Osteoblast (primary cell): Measurements from ENCODE around the gene HIGD2A. TPM values are rescaled to one million over a fixed set of nuclear protein-coding genes. Genes with fewer than 3 reads are reported as not detected.
A peak's percentile ranks its signal among the peaks of the same experiment; 100 is the strongest.

Experiments
- DNase-seq: peaks from one replicate; pipeline ENCODE4 v3.0.0; 2011; ENCODE audit warnings: low spot score, mixed read lengths; ENCODE audit not compliant: insufficient read length; ENCODE audit errors: missing footprints
- H2AFZ ChIP-seq: 2 replicates; pipeline ENCODE4 v1.6.0; 2011; ENCODE audit warnings: mild to moderate bottlenecking, low read length
- H3K27ac ChIP-seq: 2 replicates; pipeline ENCODE4 v1.5.1; 2011; ENCODE audit warnings: mild to moderate bottlenecking, low read depth, low read length, moderate library complexity
- H3K27me3 ChIP-seq: 2 replicates; pipeline ENCODE4 v1.6.0; 2012; ENCODE audit warnings: mild to moderate bottlenecking, control low read depth, inconsistent platforms, low read length, moderate library complexity; ENCODE audit not compliant: insufficient read depth
- H3K36me3 ChIP-seq: 2 replicates; pipeline ENCODE4 v1.5.1; 2011; ENCODE audit warnings: mild to moderate bottlenecking, low read length, control low read depth, moderate library complexity; ENCODE audit not compliant: insufficient read depth
- H3K4me1 ChIP-seq: 2 replicates; pipeline ENCODE4 v1.5.1; 2011; ENCODE audit warnings: mild to moderate bottlenecking, low read length, control low read depth, moderate library complexity; ENCODE audit not compliant: insufficient read depth
- H3K4me2 ChIP-seq: 2 replicates; pipeline ENCODE4 v1.6.0; 2011; ENCODE audit warnings: mild to moderate bottlenecking, low read length; ENCODE audit not compliant: insufficient read depth
- H3K4me3 ChIP-seq: fragments of 200-600 bp; sonication (generic); 3 replicates; pipeline ENCODE4 v1.5.1; 2012; ENCODE audit warnings: mild to moderate bottlenecking, low read length, inconsistent platforms; ENCODE audit not compliant: insufficient read depth
- H3K79me2 ChIP-seq: 2 replicates; pipeline ENCODE4 v1.6.0; 2012; ENCODE audit warnings: mild to moderate bottlenecking, low read length, control low read depth, inconsistent platforms; ENCODE audit not compliant: insufficient read depth
- H3K9me3 ChIP-seq: 2 replicates; pipeline ENCODE4 v1.5.1; 2011; ENCODE audit warnings: low read depth, low read length, control low read depth
- H4K20me1 ChIP-seq: 2 replicates; pipeline ENCODE4 v1.6.0; 2012; ENCODE audit warnings: mild to moderate bottlenecking, low read length, control low read depth; ENCODE audit not compliant: insufficient read depth
- CTCF ChIP-seq: IDR thresholded peaks from 2 replicates; pipeline ENCODE4 v1.5.1; 2011; ENCODE audit warnings: mild to moderate bottlenecking, low read depth, low read length, moderate library complexity; ENCODE audit errors: extremely low read depth
- total RNA-seq: library from RNA; depleted of rRNA; stranded (reverse); fragments of >200 nt; gene quantifications from 2 replicates; pipeline ENCODE4 v1.2.3, GENCODE V29; 2012

The HIGD2A gene
- total RNA-seq, 1 donor = 34.7 TPM

- Histone ChIP-seq H4K20me1 (peaks cover 27% of the 10 kb centered on the region), H3K36me3 (no peaks in the 10 kb centered on the region), H3K27ac (no peak overlapping the region), H2AFZ (peak overlapping the region; percentile 84), H3K27me3 (peaks cover 9% of the 10 kb centered on the region), H3K4me2 (peak overlapping the region; percentile 69), H3K9me3 (no peaks in the 10 kb centered on the region), H3K4me1 (peaks cover 11% of the 10 kb centered on the region), H3K79me2 (peaks cover 42% of the 10 kb centered on the region), H3K4me3 (peak overlapping the region; percentile 91)
- TF ChIP-seq CTCF = no peak
- no peak for DNase-seq
Measured at GRCh38 chr5:176416965-176417364, 28.4 kb downstream of the HIGD2A start.

GRCh38 chr5:176418251-176418650, 29.7 kb downstream of the HIGD2A start:
- Histone ChIP-seq H3K4me2 (no peak overlapping the region), H3K79me2 (peaks cover 31% of the 10 kb centered on the region), H4K20me1 (peaks cover 17% of the 10 kb centered on the region), H3K27me3 (peaks cover 9% of the 10 kb centered on the region), H3K4me3 (no peak overlapping the region), H3K4me1 (peaks cover 11% of the 10 kb centered on the region), H3K36me3 (no peaks in the 10 kb centered on the region), H3K27ac (no peak overlapping the region), H2AFZ (no peak overlapping the region), H3K9me3 (no peaks in the 10 kb centered on the region)
- no peak for DNase-seq
- no peak for TF ChIP-seq CTCF

- Histone ChIP-seq H3K27ac (no peak overlapping the region), H2AFZ (no peak overlapping the region), H3K4me1 (peaks cover 10% of the 10 kb centered on the region), H4K20me1 (peaks cover 2% of the 10 kb centered on the region), H3K27me3 (peaks cover 14% of the 10 kb centered on the region), H3K4me3 (no peak overlapping the region), H3K36me3 (no peaks in the 10 kb centered on the region), H3K4me2 (no peak overlapping the region), H3K79me2 (peaks cover 13% of the 10 kb centered on the region), H3K9me3 (no peaks in the 10 kb centered on the region)
- TF ChIP-seq CTCF = no peak
- DNase-seq = no peak
Measured at GRCh38 chr5:176420086-176420485, 31.5 kb downstream of the HIGD2A start.

- H3K27ac ChIP-seq = no peak overlapping the region
- no peak overlapping the region for H3K4me3 ChIP-seq
- peaks cover 3% of the 10 kb centered on the region for H3K4me1 ChIP-seq
- H2AFZ ChIP-seq = no peak overlapping the region
- H3K36me3 ChIP-seq = no peaks in the 10 kb centered on the region
- TF ChIP-seq CTCF = no peak
- no peaks in the 10 kb centered on the region for H4K20me1 ChIP-seq
- H3K9me3 ChIP-seq = no peaks in the 10 kb centered on the region
- H3K27me3 ChIP-seq = peaks cover 14% of the 10 kb centered on the region
- no peak overlapping the region for H3K4me2 ChIP-seq
- DNase-seq = no peak
- H3K79me2 ChIP-seq = peaks cover 3% of the 10 kb centered on the region
Measured at GRCh38 chr5:176420972-176421544, 32.5 kb downstream of the HIGD2A start.
